Neural cell (in vitro differentiated cells): Measurements from ENCODE around the gene ASRGL1. TPM values are rescaled to one million over a fixed set of nuclear protein-coding genes. Genes with fewer than 3 reads are reported as not detected.

Experiments used
- H2AFZ ChIP-seq: fragments of 200-600, 300-800 bp; sonication (generic), shearing (Covaris generic); 2 replicates; pipeline ENCODE4 v1.6.0; 2014; ENCODE audit warnings: low read depth, mild to moderate bottlenecking, antibody characterized with exemption, low read length, moderate library complexity
- H3F3A ChIP-seq: fragments of 200-600 bp; shearing (Covaris generic); 2 replicates; pipeline ENCODE4 v1.6.1; 2016; ENCODE audit warnings: mild to moderate bottlenecking, moderate library complexity, mixed read lengths, antibody characterized with exemption, low read length; ENCODE audit not compliant: insufficient read depth, poor library complexity, severe bottlenecking
- H3K27ac ChIP-seq: fragments of 200-600, 300-800 bp; sonication (generic), shearing (Covaris generic); 2 replicates; pipeline ENCODE4 v1.5.1; 2014; ENCODE audit warnings: mild to moderate bottlenecking, low read length, moderate library complexity
- H3K27me3 ChIP-seq: fragments of 300-800, 200-600 bp; sonication (generic), shearing (Covaris generic); 2 replicates; pipeline ENCODE4 v1.6.0; 2014; ENCODE audit warnings: mild to moderate bottlenecking, low read depth, low read length, moderate library complexity; ENCODE audit not compliant: insufficient read depth
- H3K36me3 ChIP-seq: fragments of 300-800, 200-600 bp; sonication (generic), shearing (Covaris generic); 2 replicates; pipeline ENCODE4 v1.5.1; 2014; ENCODE audit warnings: mild to moderate bottlenecking, antibody characterized with exemption, low read length, moderate library complexity; ENCODE audit not compliant: insufficient read depth
- H3K4me2 ChIP-seq: fragments of 300-800, 200-600 bp; sonication (generic), shearing (Covaris generic); 2 replicates; pipeline ENCODE4 v1.6.0; 2014; ENCODE audit warnings: mild to moderate bottlenecking, low read length
- H3K4me3 ChIP-seq: fragments of 300-800, 200-600 bp; sonication (generic), shearing (Covaris generic); 2 replicates; pipeline ENCODE4 v1.5.1; 2014; ENCODE audit warnings: mild to moderate bottlenecking, low read length, moderate library complexity
- H3K79me2 ChIP-seq: fragments of 200-600 bp; shearing (Covaris generic); replicated peaks from 2 replicates; pipeline ENCODE4 v1.6.0; 2014; ENCODE audit warnings: mild to moderate bottlenecking, low read length, moderate library complexity; ENCODE audit not compliant: insufficient read depth
- H3K9ac ChIP-seq: fragments of 300-800, 200-600 bp; sonication (generic), shearing (Covaris generic); 2 replicates; pipeline ENCODE4 v1.6.1; 2016; ENCODE audit warnings: mild to moderate bottlenecking, low read length, mixed read lengths
- H3K9me2 ChIP-seq: fragments of 200-600 bp; shearing (Covaris generic); 2 replicates; pipeline ENCODE4 v1.6.1; 2016; ENCODE audit warnings: mild to moderate bottlenecking, low read length, mixed read lengths; ENCODE audit not compliant: insufficient read depth
- H3K9me3 ChIP-seq: fragments of 200-600, 300-800 bp; sonication (generic), shearing (Covaris generic); 2 replicates; pipeline ENCODE4 v1.6.1; 2016; ENCODE audit warnings: mild to moderate bottlenecking, mixed run types, low read length, moderate library complexity, mixed read lengths
- H4K20me1 ChIP-seq: fragments of 200-600 bp; shearing (Covaris generic); 2 replicates; pipeline ENCODE4 v1.6.1; 2016; ENCODE audit warnings: mild to moderate bottlenecking, mixed run types; ENCODE audit not compliant: insufficient read depth
- CTCF ChIP-seq: fragments of 450-650 bp; IDR thresholded peaks from 2 replicates; pipeline ENCODE4 v1.5.1; 2014; ENCODE audit warnings: antibody characterized with exemption, mild to moderate bottlenecking, moderate library complexity; ENCODE audit not compliant: poor library complexity, severe bottlenecking
- EP300 ChIP-seq: fragments of 450-650 bp; conservative IDR thresholded peaks from 2 replicates; pipeline ENCODE4 v1.6.1; 2014; ENCODE audit warnings: antibody characterized with exemption, mild to moderate bottlenecking, moderate library complexity; ENCODE audit not compliant: poor library complexity, severe bottlenecking
- EZH2 ChIP-seq: fragments of 200-600, 300-800 bp; shearing (Covaris generic), sonication (generic); IDR thresholded peaks from 2 replicates; pipeline ENCODE4 v1.6.1; 2014; ENCODE audit warnings: antibody characterized with exemption, low read length, borderline replicate concordance, mild to moderate bottlenecking; ENCODE audit not compliant: insufficient read depth, poor library complexity, severe bottlenecking
- MXI1 ChIP-seq: fragments of 450-650 bp; conservative IDR thresholded peaks from 2 replicates; pipeline ENCODE4 v1.6.1; 2014; ENCODE audit warnings: antibody characterized with exemption, mild to moderate bottlenecking; ENCODE audit not compliant: poor library complexity, severe bottlenecking
- POLR2AphosphoS5 ChIP-seq: IDR thresholded peaks from 2 replicates; pipeline ENCODE4 v1.6.1; 2012
- RAD21 ChIP-seq: fragments of 450-650 bp; conservative IDR thresholded peaks from 2 replicates; pipeline ENCODE4 v1.6.1; 2014; ENCODE audit warnings: antibody characterized with exemption, mild to moderate bottlenecking, moderate library complexity
- REST ChIP-seq: IDR thresholded peaks from 2 replicates; pipeline ENCODE4 v1.6.1; 2012; ENCODE audit warnings: borderline replicate concordance
- SMC3 ChIP-seq: fragments of 450-650 bp; conservative IDR thresholded peaks from 2 replicates; pipeline ENCODE4 v1.6.1; 2014; ENCODE audit warnings: antibody characterized with exemption, mild to moderate bottlenecking, moderate library complexity; ENCODE audit not compliant: poor library complexity
- TAF1 ChIP-seq: IDR thresholded peaks from 2 replicates; pipeline ENCODE4 v1.6.1; 2012; ENCODE audit warnings: low read depth
- polyA plus RNA-seq: library from polyadenylated mRNA; depleted of rRNA; stranded (reverse); fragments of >200 nt; gene quantifications from 2 replicates; pipeline ENCODE4 v1.2.3, GENCODE V29; 2014

ASRGL1 gene
- polyA plus RNA-seq, 1 donor from 2014 or later, result 129 TPM

- H3K4me2 ChIP-seq, result no peak overlapping the region
- no peak for TF ChIP-seq MXI1
- TF ChIP-seq EZH2, result no peak
- TF ChIP-seq POLR2AphosphoS5, result no peak
- TF ChIP-seq REST, result no peak
- TF ChIP-seq RAD21, result no peak
- no peak for TF ChIP-seq EP300
- TF ChIP-seq CTCF, result no peak
- no peak for TF ChIP-seq SMC3
- TF ChIP-seq TAF1, result no peak
- H2AFZ ChIP-seq, result no peak overlapping the region
- no peaks in the 10 kb centered on the region for H3K36me3 ChIP-seq
- no peaks in the 10 kb centered on the region for H3F3A ChIP-seq
- H3K9ac ChIP-seq, result no peak overlapping the region
- H3K4me3 ChIP-seq, result no peak overlapping the region
- H3K79me2 ChIP-seq, result no peaks in the 10 kb centered on the region
- H4K20me1 ChIP-seq, result no peaks in the 10 kb centered on the region
- no peaks in the 10 kb centered on the region for H3K9me2 ChIP-seq
- no peaks in the 10 kb centered on the region for H3K27me3 ChIP-seq
- H3K9me3 ChIP-seq, result no peaks in the 10 kb centered on the region
- H3K27ac ChIP-seq, result no peak overlapping the region
Observed at GRCh38 chr11:62401356-62401755, 64.1 kb downstream of the ASRGL1 start.

- no peak overlapping the region for H3K9ac ChIP-seq
- no peaks in the 10 kb centered on the region for H3K9me3 ChIP-seq
- TF ChIP-seq TAF1, result no peak
- TF ChIP-seq EP300, result no peak
- no peak for TF ChIP-seq EZH2
- TF ChIP-seq SMC3, result no peak
- no peaks in the 10 kb centered on the region for H3K79me2 ChIP-seq
- no peaks in the 10 kb centered on the region for H3K27me3 ChIP-seq
- H3F3A ChIP-seq, result no peaks in the 10 kb centered on the region
- no peak overlapping the region for H2AFZ ChIP-seq
- no peaks in the 10 kb centered on the region for H3K9me2 ChIP-seq
- H3K27ac ChIP-seq, result no peak overlapping the region
- no peak overlapping the region for H3K4me3 ChIP-seq
- H3K36me3 ChIP-seq, result no peaks in the 10 kb centered on the region
- H4K20me1 ChIP-seq, result no peaks in the 10 kb centered on the region
- no peak overlapping the region for H3K4me2 ChIP-seq
Observed at GRCh38 chr11:62401811-62402210, 64.6 kb downstream of the ASRGL1 start.
